ENCODE measurements around the gene PPM1D.
"Not testable (repeated sequence)": the region's sequence is repeated elsewhere in the genome, so short reads cannot be mapped to it uniquely, and the experiment has no call there.

- TF ChIP-seq CTCF (IDR thresholded peaks at IDR 0.05; ENCODE audit: insufficient read depth, low read depth, low read length); EZH2 (IDR thresholded peaks at IDR 0.05; ENCODE audit: insufficient read depth, low read length): not testable (repeated sequence)
Observed at GRCh38 chr17:60668741-60669140, 68.7 kb downstream of the PPM1D start.
